Panc1 (cell line): ENCODE results near the gene BHLHE23. TPM values are rescaled to one million over a fixed set of nuclear protein-coding genes. Genes with fewer than 3 reads are reported as not detected.
A peak's percentile ranks its signal among the peaks of the same experiment; 100 is the strongest.

Experiments used
- ATAC-seq: fragments of 200-7000 bp; cut with Tn5 transposase; 2 replicates; pipeline ENCODE4 v1.9.1; 2020; ENCODE audit warnings: mild to moderate bottlenecking, moderate library complexity
- BruUV-seq: library from RNA; stranded (reverse); fragments of 400-500 nt; replicated peaks from 2 replicates; lab custom pipeline; 2021; lab: Mats Ljungman, UMichigan
- CTCF ChIA-PET: fragments of 300-600 bp; sonication (Branson Sonifier 250); formaldehyde crosslinking; loops from one replicate; lab custom pipeline; 2022; ENCODE audit warnings: antibody characterized with exemption; lab: Charles Lee
- POLR2A ChIA-PET: fragments of 300-600 bp; sonication (Branson Sonifier 250); formaldehyde crosslinking; loops from one replicate; lab custom pipeline; 2022; ENCODE audit warnings: antibody characterized with exemption; lab: Charles Lee
- DNase-seq: peaks from one replicate; pipeline ENCODE4 v3.0.0-alpha.2; 2010; ENCODE audit warnings: low read depth, low spot score
- H3K27ac ChIP-seq: 2 replicates; pipeline ENCODE4 v1.5.1; 2011; ENCODE audit warnings: mild to moderate bottlenecking, low read length, inconsistent platforms
- H3K27me3 ChIP-seq: fragments of 200-500 bp; sonication (Bioruptor generic); 2 replicates; pipeline ENCODE4 v1.6.0; 2014; ENCODE audit warnings: low read length, inconsistent platforms; ENCODE audit not compliant: control insufficient read depth, insufficient read depth
- H3K36me3 ChIP-seq: fragments of 200-500 bp; sonication (Bioruptor generic); 2 replicates; pipeline ENCODE4 v1.5.1; 2014; ENCODE audit warnings: inconsistent platforms, mild to moderate bottlenecking, low read length, moderate library complexity; ENCODE audit not compliant: control insufficient read depth, insufficient read depth
- H3K4me1 ChIP-seq: 2 replicates; pipeline ENCODE4 v1.5.1; 2011; ENCODE audit warnings: inconsistent platforms, mild to moderate bottlenecking, low read length, moderate library complexity; ENCODE audit not compliant: control insufficient read depth, insufficient read depth
- H3K4me3 ChIP-seq, 2 experiments: 2 replicates each; pipeline ENCODE4 v1.5.1; 2011 to 2012; ENCODE audit warnings: low read depth in 2 of 2, low read length in 2 of 2, mild to moderate bottlenecking in 2 of 2, inconsistent platforms in 1 of 2, moderate library complexity in 1 of 2
- H3K9me3 ChIP-seq: fragments of 200-500 bp; sonication (Bioruptor generic); 2 replicates; pipeline ENCODE4 v1.5.1; 2014; ENCODE audit warnings: low read depth, mild to moderate bottlenecking, inconsistent platforms, low read length, moderate library complexity; ENCODE audit not compliant: control insufficient read depth, insufficient read depth
- POLR2AphosphoS5 ChIP-seq: IDR thresholded peaks from 2 replicates; pipeline ENCODE4 v1.6.1; 2012; ENCODE audit warnings: mild to moderate bottlenecking, low read depth, low read length, moderate library complexity
- SIN3A ChIP-seq: IDR thresholded peaks from 2 replicates; pipeline ENCODE4 v1.6.1; 2012; ENCODE audit warnings: low read depth, mild to moderate bottlenecking, low read length, moderate library complexity, borderline replicate concordance; ENCODE audit not compliant: insufficient read depth
- TCF7L2 ChIP-seq: IDR thresholded peaks from 2 replicates; pipeline ENCODE4 v1.6.1; 2011; ENCODE audit warnings: mild to moderate bottlenecking, low read depth, low read length, inconsistent platforms
- in situ Hi-C: cut with HindIII; loops from 2 replicates; pipeline ENCODE4 v1.10.0; 2016; ENCODE audit warnings: low sequenced_read_pairs, low pct_unique_long_range_greater_than_20kb
- intact Hi-C: fragments of 100-400 bp; cut with micrococcal nuclease; formaldehyde crosslinking; loops from one replicate; pipeline ENCODE4 v1.10.0; 2022; ENCODE audit not compliant: unreplicated experiment
- total RNA-seq: library from RNA; stranded (reverse); gene quantifications from one replicate; pipeline ENCODE4 v1.2.1, GENCODE V29; 2021; ENCODE audit not compliant: unreplicated experiment
- TF ChIP-seq, protein P1 (sequence below), 2 experiments: IDR thresholded peaks; 2 replicates each; pipeline ENCODE4 v1.6.1; 2011 to 2012; ENCODE audit warnings: low read depth in 2 of 2, control low read depth in 1 of 2, low read length in 1 of 2, mild to moderate bottlenecking in 1 of 2, moderate library complexity in 1 of 2; ENCODE audit not compliant: insufficient read depth in 1 of 2
- TF ChIP-seq, protein P2 (sequence below): fragments of 450-650 bp; IDR thresholded peaks from 2 replicates; pipeline ENCODE4 v1.5.1; 2017; ENCODE audit warnings: mild to moderate bottlenecking

BHLHE23 gene
- total RNA-seq, 1 experiment from 2014 or later: not detected

DNA sequence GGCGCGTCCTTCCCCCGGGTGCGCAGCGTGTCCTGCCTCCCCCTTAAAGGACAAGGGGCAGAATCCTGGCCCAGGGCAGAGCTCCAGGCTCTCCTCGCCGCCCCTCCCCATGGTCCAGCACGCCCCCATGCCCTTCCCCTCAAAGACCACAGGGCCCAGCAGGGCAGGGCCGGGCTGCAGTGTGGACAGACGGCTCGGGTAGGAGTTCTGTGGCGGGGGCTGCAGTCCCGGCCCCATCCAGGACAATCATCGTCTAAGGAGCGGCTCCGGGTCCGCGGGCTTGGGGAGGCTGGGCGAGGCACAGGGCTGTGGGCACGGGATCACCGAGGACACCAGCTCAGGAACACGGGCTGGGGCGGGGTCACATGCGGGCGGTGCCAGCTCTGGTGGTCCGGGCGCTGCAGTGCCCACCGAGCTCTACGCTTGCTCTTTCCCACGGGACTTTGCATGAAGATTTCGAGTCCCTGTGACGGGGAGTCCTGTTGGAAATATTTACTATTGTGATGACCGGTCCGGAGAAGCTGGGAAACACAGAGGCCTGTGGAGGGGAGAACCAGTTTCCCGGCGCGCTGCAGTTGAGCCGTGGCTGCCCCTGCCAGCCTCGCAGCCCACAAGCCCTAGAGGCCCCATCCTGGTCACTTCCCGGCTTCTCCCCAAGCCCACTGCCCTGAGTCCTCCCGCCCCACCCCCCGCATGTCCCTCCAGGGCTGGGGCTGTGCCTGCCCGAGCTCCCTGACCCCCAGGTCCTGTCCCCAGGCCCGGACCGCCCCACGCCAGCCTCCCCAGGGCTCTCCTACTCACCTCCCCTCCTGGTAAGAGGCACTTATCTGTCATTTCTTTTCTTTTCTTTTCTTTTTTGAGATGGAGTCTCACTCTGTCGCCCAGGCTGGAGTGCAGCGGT is 33.7 kb downstream of the BHLHE23 start:
- Histone ChIP-seq H3K9me3 (no peaks in the 10 kb centered on the region), H3K27me3 (no peaks in the 10 kb centered on the region), H3K36me3 (no peaks in the 10 kb centered on the region), H3K27ac (no peak overlapping the region), H3K4me3 (peak overlapping the region; percentile 32 to 43), H3K4me1 (no peaks in the 10 kb centered on the region; the same call in 1 of the 2 replicates)
- in situ Hi-C loops (no loop called here), intact Hi-C loops (loop anchor here (2.0 kb wide), 1 partner anchor 32 kb away; no protein-coding TSS in a partner anchor)
- TF ChIP-seq, protein P1, sequence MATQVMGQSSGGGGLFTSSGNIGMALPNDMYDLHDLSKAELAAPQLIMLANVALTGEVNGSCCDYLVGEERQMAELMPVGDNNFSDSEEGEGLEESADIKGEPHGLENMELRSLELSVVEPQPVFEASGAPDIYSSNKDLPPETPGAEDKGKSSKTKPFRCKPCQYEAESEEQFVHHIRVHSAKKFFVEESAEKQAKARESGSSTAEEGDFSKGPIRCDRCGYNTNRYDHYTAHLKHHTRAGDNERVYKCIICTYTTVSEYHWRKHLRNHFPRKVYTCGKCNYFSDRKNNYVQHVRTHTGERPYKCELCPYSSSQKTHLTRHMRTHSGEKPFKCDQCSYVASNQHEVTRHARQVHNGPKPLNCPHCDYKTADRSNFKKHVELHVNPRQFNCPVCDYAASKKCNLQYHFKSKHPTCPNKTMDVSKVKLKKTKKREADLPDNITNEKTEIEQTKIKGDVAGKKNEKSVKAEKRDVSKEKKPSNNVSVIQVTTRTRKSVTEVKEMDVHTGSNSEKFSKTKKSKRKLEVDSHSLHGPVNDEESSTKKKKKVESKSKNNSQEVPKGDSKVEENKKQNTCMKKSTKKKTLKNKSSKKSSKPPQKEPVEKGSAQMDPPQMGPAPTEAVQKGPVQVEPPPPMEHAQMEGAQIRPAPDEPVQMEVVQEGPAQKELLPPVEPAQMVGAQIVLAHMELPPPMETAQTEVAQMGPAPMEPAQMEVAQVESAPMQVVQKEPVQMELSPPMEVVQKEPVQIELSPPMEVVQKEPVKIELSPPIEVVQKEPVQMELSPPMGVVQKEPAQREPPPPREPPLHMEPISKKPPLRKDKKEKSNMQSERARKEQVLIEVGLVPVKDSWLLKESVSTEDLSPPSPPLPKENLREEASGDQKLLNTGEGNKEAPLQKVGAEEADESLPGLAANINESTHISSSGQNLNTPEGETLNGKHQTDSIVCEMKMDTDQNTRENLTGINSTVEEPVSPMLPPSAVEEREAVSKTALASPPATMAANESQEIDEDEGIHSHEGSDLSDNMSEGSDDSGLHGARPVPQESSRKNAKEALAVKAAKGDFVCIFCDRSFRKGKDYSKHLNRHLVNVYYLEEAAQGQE (IDR thresholded peaks at IDR 0.05; ENCODE audit: insufficient read depth in 1 of 2, low read depth in 2 of 2, low read length in 1 of 2): no peak
- TF ChIP-seq, protein P2, sequence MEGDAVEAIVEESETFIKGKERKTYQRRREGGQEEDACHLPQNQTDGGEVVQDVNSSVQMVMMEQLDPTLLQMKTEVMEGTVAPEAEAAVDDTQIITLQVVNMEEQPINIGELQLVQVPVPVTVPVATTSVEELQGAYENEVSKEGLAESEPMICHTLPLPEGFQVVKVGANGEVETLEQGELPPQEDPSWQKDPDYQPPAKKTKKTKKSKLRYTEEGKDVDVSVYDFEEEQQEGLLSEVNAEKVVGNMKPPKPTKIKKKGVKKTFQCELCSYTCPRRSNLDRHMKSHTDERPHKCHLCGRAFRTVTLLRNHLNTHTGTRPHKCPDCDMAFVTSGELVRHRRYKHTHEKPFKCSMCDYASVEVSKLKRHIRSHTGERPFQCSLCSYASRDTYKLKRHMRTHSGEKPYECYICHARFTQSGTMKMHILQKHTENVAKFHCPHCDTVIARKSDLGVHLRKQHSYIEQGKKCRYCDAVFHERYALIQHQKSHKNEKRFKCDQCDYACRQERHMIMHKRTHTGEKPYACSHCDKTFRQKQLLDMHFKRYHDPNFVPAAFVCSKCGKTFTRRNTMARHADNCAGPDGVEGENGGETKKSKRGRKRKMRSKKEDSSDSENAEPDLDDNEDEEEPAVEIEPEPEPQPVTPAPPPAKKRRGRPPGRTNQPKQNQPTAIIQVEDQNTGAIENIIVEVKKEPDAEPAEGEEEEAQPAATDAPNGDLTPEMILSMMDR: no peak
- TF ChIP-seq TCF7L2 (no peak), POLR2AphosphoS5 (no peak), SIN3A (no peak)
- DNase-seq: no peak
- ATAC-seq: no peak; the same call in 1 of the 2 replicates
- no TSS peak for BruUV-seq
- CTCF ChIA-PET: interaction anchor here (0.5 to 1.3 kb wide), 7 partner anchors 9 to 424 kb away, joined by 3 to 13 read pairs (median 3); no protein-coding TSS in a partner anchor
- POLR2A ChIA-PET: no interaction called here

DNA sequence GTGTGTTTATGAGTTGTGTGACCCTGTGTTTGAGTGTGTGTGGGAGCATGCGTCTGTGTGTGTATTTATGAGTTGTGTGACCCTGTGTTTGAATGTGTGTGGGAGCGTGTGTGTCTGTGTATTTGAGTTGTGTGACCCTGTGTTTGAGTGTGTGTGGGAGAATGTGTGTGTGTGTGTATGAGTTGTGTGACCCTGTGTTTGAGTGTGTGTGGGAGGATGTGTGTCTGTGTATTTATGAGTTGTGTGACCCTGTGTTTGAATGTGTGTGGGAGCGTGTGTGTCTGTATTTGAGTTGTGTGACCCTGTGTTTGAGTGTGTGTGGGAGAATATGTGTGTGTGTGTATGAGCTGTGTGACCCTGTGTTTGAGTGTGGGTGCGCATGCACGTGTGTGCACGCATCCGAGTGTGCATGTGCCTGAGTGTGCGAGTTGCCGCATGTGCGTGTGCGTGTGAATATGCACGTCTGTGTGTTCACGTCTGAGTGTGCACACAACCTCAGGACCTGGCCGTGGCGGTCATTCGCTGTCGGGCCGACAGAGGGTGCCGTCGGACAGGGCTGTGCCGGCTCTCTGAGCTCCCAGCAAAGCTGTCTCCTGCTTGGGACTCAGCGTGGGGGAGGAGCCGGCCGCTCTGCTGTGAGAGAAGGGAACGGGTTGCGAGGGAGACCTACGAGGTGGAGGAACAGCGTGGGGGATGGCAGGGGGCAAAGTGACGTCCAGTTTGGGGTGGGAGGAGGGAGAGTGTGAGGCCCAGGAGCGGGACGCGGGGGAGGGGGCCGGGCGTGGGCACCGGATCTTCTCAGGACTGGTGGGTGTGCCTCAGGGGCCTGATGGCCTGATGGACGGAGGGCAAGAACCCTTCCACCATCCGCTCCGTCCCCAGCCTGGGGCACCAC is 34.6 kb downstream of the BHLHE23 start:
- intact Hi-C loops (loop anchor here (2.0 kb wide), 1 partner anchor 33 kb away; no protein-coding TSS in a partner anchor), in situ Hi-C loops (no loop called here)
- CTCF ChIA-PET: interaction anchor here (0.5 to 1.3 kb wide), 7 partner anchors 10 to 425 kb away, joined by 3 to 13 read pairs (median 3); no protein-coding TSS in a partner anchor
- no peak for TF ChIP-seq SIN3A
- TF ChIP-seq, protein P1 (IDR thresholded peaks at IDR 0.05; ENCODE audit: insufficient read depth in 1 of 2, low read depth in 2 of 2, low read length in 1 of 2): 0 out of 4 replicates have a peak, but pooled peaks of 1 of the 2 experiments have one; percentile 66
- TF ChIP-seq POLR2AphosphoS5: no peak
- no peak for TF ChIP-seq TCF7L2
- TF ChIP-seq, protein P2: peak; percentile 91
- no peaks in the 10 kb centered on the region; the same call in 1 of the 2 replicates for H3K4me1 ChIP-seq
- no peaks in the 10 kb centered on the region for H3K36me3 ChIP-seq
- H3K4me3 ChIP-seq: peak overlapping the region; percentile 32 to 43
- POLR2A ChIA-PET: no interaction called here
- DNase-seq (peak; percentile 48), ATAC-seq (peak; percentile 92)
- BruUV-seq: no TSS peak
- no peak overlapping the region for H3K27ac ChIP-seq
- H3K9me3 ChIP-seq: no peaks in the 10 kb centered on the region
- no peaks in the 10 kb centered on the region for H3K27me3 ChIP-seq
